AG04450 (cell line): ENCODE data around the gene TUBGCP3. TPM values are rescaled to one million over a fixed set of nuclear protein-coding genes. Genes with fewer than 3 reads are reported as not detected.
"Not testable (repeated sequence)": the region's sequence is repeated elsewhere in the genome, so short reads cannot be mapped to it uniquely, and the experiment has no call there.

Experiments
- CTCF ChIA-PET: fragments of 300-600, 350-600 bp; formaldehyde crosslinking; extraction: SDS; loops from one replicate; lab custom pipeline; 2022; ENCODE audit warnings: antibody characterized with exemption, inconsistent platforms; lab: Charles Lee
- POLR2A ChIA-PET: fragments of 350-600 bp; formaldehyde crosslinking; extraction: SDS; loops from one replicate; lab custom pipeline; 2021; ENCODE audit warnings: antibody characterized with exemption, inconsistent platforms; lab: Yijun Ruan, JAX
- DNase-seq: peaks from one replicate; pipeline ENCODE4 v3.0.0-alpha.2; 2011; ENCODE audit warnings: low read depth, low spot score
- H3K27ac ChIP-seq: one replicate; pipeline ENCODE4 v1.5.1; 2012; ENCODE audit warnings: low read depth, low read length, control low read depth
- H3K27me3 ChIP-seq: one replicate; pipeline ENCODE4 v1.6.0; 2012; ENCODE audit warnings: low read length; ENCODE audit not compliant: control insufficient read depth, insufficient read depth
- H3K4me3 ChIP-seq: 2 replicates; pipeline ENCODE4 v1.5.1; 2011; ENCODE audit warnings: mild to moderate bottlenecking, low read depth, low read length, control low read depth
- H3K9me3 ChIP-seq: 2 replicates; pipeline ENCODE4 v1.5.1; 2012; ENCODE audit warnings: low read length; ENCODE audit not compliant: control insufficient read depth, insufficient read depth
- polyA plus RNA-seq: library from polyadenylated mRNA; depleted of rRNA; stranded (reverse); fragments of >200 nt; gene quantifications from 2 replicates; pipeline ENCODE4 v1.2.3, GENCODE V29; 2011
- TF ChIP-seq, protein P1 (sequence below): IDR thresholded peaks from 2 replicates; pipeline ENCODE4 v1.5.1; 2011; ENCODE audit warnings: low read depth, low read length, control low read depth, inconsistent platforms

The TUBGCP3 gene
- polyA plus RNA-seq, 1 experiment: 11.3 TPM

DNA sequence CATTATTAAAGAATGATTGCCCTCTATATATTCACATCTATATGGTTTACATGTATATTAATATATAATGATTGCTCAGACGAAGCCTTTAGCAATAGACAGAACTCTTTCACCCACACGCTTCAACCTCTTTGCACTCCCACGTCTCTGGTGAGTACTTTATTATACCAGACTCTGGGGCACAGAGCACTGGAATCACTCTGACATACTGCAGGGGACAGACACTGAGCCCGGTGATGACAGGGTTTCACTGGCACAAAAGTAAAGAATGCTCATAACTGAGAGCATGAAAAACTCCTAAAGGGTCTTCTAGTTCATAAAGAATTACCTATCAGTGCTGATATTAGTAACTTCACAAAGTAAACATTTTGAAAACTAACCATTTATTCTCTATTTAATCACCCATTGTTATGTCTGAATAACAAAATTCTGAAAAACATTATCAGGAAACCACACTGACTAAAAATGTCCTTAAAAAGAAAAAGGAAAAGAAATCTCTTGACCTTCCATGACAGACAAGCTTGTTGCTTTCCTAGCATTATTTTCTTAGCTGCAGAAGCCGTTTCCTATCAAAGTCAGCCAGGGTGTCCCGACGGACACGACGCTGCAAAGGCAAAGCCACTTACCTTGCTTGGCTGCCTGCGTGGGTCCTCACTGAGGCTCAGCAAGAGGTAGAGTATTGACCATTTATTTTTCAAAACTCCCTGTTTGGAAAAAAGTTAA lies 29.1 kb downstream of the TUBGCP3 start:
- ChIA-PET POLR2A (no interaction called here), CTCF (no interaction called here)
- Histone ChIP-seq H3K27ac (no peak overlapping the region), H3K9me3 (no peaks in the 10 kb centered on the region), H3K27me3 (no peaks in the 10 kb centered on the region), H3K4me3 (no peak overlapping the region)
- TF ChIP-seq, protein P1, sequence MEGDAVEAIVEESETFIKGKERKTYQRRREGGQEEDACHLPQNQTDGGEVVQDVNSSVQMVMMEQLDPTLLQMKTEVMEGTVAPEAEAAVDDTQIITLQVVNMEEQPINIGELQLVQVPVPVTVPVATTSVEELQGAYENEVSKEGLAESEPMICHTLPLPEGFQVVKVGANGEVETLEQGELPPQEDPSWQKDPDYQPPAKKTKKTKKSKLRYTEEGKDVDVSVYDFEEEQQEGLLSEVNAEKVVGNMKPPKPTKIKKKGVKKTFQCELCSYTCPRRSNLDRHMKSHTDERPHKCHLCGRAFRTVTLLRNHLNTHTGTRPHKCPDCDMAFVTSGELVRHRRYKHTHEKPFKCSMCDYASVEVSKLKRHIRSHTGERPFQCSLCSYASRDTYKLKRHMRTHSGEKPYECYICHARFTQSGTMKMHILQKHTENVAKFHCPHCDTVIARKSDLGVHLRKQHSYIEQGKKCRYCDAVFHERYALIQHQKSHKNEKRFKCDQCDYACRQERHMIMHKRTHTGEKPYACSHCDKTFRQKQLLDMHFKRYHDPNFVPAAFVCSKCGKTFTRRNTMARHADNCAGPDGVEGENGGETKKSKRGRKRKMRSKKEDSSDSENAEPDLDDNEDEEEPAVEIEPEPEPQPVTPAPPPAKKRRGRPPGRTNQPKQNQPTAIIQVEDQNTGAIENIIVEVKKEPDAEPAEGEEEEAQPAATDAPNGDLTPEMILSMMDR: no peak
- DNase-seq: no peak

DNA sequence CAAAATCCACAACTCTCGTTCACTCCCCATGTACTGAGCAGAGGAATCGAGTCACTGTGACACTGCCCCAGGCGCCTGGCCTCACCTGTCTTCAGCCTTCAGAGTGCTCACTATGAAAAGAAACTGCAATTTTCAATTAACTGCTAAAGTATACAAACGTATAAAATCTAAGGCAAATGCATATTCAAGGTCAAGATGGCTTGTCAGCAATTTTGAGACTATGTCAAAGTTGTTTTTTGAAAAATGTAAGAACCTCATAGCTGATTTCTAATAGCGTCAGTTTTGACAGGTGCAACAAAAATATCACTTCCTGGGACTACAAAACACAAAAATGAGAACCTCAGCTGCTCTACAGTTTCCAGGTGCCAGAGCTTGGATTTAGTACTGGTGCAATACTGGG lies 31.4 kb downstream of the TUBGCP3 start:
- Histone ChIP-seq H3K9me3 (no peaks in the 10 kb centered on the region), H3K4me3 (no peak overlapping the region), H3K27ac (no peak overlapping the region), H3K27me3 (no peaks in the 10 kb centered on the region)
- DNase-seq: no peak
- POLR2A ChIA-PET: interaction anchor here (0.6 kb wide), 1 partner anchor 33 kb away, joined by 3 read pairs; no protein-coding TSS in a partner anchor
- TF ChIP-seq, protein P1: no peak
- CTCF ChIA-PET: no interaction called here

DNA sequence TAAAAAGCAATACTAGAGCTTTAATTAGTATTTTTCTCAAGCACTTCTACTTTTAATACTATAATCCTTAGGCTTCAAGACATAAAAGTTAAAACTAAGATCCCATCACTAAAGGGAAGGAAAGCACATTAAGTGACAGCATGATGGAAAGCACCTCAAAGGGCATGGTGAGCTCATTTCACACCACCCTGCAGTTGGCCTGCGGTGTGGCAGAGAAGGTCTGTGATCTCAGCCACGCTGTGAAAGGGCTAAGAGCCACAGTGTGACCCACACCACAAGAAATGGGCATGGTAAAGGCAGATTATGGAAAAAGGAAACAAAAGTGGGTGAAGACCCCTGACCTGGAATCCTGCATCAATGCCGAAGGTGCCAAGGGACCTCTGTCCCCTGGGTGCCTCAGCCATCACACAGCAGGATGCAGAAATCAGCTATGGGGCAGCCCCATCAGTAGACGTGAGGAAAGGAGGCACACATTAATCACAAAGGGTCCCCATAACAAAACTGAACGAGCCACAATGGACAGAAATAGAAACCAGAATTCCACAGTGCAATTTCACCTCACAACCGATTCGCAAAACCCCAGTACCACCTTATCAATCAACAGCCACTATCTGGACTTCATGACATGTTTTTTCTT lies 33.6 kb downstream of the TUBGCP3 start:
- no peak overlapping the region for H3K27ac ChIP-seq
- no peaks in the 10 kb centered on the region for H3K27me3 ChIP-seq
- DNase-seq: no peak
- H3K4me3 ChIP-seq: no peak overlapping the region
- CTCF ChIA-PET: interaction anchor here (1.6 kb wide), 1 partner anchor 53 kb away, joined by 4 read pairs; no protein-coding TSS in a partner anchor
- H3K9me3 ChIP-seq: no peaks in the 10 kb centered on the region
- TF ChIP-seq, protein P1: no peak
- POLR2A ChIA-PET: no interaction called here

DNA sequence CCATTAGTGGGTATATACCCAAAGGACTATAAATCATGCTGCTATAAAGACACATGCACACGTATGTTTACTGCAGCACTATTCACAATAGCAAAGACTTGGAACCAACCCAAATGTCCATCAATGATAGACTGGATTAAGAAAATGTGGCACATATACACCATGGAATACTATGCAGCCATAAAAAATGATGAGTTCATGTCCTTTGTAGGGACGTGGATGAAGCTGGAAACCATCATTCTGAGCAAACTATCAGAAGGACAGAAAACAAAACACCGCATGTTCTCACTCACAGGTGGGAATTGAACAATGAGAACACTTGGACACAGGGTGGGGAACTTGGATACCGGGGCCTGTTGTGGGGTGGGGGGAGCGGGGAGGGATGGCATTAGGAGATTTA lies 39.0 kb downstream of the TUBGCP3 start:
- CTCF ChIA-PET: interaction anchor here (1.4 kb wide), 1 partner anchor 58 kb away, joined by 5 read pairs; no protein-coding TSS in a partner anchor
- H3K9me3 ChIP-seq, H3K4me3 ChIP-seq, H3K27me3 ChIP-seq, POLR2A ChIA-PET, DNase-seq, H3K27ac ChIP-seq: not testable (repeated sequence)

DNA sequence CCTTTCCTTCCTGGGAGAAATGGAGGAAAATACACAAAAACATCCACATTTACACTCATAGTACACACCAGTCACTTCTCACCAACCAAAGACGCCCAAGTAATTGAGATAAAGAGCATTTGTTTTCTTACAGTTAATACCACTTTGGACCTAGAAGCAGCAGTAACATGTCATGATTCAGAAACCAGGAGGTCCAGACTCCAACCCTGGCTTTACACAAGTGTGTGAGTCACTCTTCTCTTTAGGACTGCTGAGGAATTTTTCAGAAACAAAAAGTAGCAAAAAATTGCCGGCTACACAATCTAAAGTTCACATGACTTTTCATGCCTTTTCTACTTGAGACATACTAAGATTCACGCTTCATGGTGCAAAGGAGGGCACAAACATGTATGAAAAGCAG lies 42.1 kb downstream of the TUBGCP3 start:
- peak; percentile 55 for DNase-seq
- Histone ChIP-seq H3K9me3 (no peaks in the 10 kb centered on the region), H3K27me3 (no peaks in the 10 kb centered on the region), H3K27ac (peak overlapping the region; percentile 78), H3K4me3 (no peak overlapping the region)
- POLR2A ChIA-PET: no interaction called here
- TF ChIP-seq, protein P1: no peak
- CTCF ChIA-PET: no interaction called here
